GM10847 (cell line): ENCODE measurements around the gene DDX31.

ENCODE experiments used
- POLR2A ChIP-seq: IDR thresholded peaks from 2 replicates; pipeline ENCODE4 v1.6.1; 2011; ENCODE audit not compliant: insufficient read length; ENCODE audit errors: extremely low read depth

Gene DDX31

DNA sequence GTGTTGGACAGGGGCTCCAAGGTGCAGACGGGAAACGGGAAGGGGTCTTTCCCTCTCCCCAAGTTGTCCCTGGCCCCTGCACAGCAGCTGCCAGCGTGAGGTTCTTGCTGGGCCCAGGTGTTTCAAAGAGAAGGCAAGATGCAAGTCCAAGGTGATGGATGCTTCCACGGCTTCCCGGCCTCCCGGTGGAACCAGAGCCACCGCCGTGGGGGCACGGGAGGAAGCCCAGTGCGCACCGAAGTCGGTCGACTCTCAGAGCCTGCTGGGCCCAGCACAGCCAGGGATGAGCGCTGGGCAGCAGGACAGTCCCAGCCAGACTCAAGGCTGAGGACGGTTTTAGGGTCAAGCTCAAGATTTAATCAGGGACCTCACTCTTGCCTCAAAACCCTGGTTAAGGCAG is 112.6 kb downstream of the DDX31 start:
- no peak for TF ChIP-seq POLR2A

DNA sequence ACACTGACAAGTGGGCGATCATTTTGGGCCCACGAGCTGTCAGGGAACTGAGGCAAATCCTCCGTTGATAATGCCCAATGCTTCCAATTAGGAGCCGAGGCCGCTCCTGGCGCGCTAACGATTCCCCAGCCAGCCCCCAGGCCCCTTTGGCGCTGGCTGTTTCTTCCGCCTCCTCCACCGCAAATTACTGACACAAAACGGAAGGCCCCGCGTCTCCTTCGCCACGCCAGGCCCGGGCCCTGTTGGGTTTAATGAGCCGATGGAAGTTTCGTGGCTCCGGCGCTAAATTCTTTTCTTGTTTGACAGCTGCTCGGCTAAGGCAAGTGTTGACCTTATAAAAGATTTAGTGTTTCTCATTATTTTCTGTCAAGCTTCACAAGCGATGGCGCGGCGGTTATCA is 113.1 kb downstream of the DDX31 start:
- no peak for TF ChIP-seq POLR2A

DNA sequence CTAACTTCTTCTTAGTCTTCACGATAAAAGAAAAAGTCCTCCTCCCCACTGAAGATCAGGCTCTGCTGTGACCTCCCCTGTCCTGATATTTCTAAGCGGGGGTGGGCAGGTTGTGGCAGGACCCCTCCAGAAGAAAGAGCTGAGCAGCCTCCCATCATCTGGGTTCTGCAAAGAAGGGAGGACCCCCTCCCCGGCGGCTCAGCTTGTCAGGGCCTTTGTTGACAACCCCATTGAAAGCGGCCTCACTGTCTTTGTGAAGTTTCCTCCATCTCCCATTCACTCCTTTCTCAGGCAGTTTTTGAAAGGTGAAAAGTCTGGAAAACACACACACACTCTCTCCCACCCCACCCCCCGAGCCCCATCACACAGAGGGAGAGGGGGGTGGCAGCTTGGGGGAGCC is 113.5 kb downstream of the DDX31 start:
- TF ChIP-seq POLR2A: no peak

DNA sequence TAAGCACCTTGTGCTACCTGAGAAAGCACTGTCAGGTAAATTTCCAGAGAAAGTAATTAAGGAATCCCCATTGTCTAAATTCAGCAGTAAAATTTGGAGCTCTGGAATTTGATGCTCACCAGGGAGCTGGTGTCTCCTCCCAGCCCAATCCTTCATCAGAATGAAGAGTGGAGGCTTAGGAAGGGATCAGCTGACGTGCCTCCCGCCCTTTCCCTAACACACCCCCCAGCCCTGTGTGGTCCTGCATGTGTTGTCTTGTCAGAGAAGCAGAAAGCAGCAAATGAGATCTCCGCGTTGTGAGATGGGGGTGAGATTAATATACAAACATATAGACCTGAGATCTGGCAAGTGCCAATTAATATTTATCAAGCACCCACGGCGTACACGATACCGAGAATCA is 114.3 kb downstream of the DDX31 start:
- TF ChIP-seq POLR2A: no peak

DNA sequence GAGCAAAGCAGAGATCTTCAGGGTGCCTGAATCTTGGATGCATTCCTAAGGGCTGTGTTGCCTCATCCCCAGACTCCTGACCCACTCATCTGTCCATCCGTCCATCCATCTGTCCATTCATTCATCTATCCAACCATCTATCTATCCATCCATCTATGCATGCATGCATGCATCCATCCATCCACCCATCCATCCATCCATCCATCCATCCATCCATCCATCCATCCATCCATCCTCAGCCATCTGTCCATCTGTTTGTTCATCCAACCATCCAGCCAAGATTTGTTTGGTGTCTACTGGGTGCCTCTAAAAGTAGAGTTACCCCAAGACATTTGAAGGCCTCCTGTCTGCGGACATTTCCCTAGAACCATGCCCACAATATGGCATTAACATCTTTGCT is 115.0 kb downstream of the DDX31 start:
- TF ChIP-seq POLR2A: no peak

DNA sequence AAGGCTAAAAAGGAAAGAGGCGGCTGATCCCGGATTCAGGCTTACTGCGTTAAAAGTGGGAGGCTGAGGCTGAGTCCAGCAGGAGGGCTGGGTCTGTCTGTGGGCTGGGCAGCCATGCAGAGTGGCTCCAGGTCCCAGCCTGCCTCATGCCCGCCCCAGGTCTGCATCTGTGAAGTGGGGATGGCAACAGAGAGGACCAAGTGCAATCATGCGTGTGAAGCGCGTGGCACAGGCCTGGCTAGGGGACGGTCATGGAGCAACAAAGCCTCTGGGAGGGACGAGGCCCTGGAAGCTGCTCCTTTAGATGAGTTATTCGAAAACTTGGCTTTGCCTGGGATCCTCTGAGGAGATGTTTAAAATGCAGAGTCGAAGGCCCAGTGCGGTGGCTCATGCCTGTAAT is 117.7 kb downstream of the DDX31 start:
- no peak for TF ChIP-seq POLR2A

DNA sequence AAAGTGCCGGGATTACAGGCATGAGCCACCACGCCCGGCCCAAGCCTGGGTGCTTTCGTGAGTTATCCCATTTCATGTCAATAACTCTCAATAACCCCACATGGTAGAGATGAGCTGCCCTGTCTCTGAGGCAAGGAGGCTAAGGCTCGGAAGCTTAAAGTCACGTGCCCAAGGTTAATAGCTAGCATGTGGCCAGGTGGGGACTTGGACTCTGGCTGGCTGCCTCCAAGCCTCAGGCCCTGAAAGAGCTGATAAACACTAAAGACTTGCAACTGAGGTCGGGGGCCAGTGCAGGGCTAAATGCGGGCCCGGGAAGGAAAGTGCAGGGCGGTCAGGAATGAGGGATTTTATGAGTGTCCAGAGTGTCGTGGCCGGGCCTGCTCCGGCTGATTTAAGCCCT is 118.2 kb downstream of the DDX31 start:
- no peak for TF ChIP-seq POLR2A

DNA sequence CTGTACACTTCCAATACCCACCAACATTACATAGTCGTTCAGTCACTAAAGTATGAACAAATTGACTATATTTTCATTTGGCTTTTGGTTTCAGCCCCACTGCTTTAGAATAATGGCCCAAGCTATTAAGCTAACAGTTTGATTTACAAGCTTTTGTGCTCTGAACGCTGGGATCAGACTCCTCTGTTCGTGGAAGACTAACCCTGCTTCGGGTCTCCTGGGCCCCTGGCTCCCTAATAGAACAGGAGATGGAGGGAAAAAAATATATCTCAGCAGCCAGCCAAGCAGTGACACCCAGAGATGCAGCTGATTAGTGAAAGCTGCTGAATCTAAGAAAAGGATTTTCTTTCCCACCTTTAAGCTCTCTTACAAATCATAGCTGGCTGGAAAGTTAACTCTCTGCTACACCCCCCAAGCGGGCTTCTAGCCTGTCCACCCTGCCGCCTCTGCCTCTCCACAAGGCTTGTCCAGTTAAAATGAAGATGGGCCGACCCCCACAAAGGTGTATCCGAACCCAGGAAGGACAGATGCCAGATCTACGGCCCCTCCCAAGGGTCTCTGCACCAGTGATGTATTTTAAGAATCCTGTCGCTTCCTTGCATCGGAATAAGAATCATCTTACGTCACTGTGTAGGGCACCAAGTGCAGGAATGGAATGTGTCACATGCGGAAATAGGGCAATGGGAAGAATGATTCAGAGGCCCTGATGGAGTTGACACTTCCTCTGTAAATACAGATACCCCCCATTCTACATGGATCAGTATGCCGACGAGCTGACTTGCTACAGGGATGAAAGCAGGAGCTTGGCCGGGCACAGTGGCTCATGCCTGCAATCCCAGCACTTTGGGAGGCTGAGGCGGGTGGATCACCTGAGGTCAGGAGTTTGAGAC is 120.8 kb downstream of the DDX31 start:
- TF ChIP-seq POLR2A: no peak

DNA sequence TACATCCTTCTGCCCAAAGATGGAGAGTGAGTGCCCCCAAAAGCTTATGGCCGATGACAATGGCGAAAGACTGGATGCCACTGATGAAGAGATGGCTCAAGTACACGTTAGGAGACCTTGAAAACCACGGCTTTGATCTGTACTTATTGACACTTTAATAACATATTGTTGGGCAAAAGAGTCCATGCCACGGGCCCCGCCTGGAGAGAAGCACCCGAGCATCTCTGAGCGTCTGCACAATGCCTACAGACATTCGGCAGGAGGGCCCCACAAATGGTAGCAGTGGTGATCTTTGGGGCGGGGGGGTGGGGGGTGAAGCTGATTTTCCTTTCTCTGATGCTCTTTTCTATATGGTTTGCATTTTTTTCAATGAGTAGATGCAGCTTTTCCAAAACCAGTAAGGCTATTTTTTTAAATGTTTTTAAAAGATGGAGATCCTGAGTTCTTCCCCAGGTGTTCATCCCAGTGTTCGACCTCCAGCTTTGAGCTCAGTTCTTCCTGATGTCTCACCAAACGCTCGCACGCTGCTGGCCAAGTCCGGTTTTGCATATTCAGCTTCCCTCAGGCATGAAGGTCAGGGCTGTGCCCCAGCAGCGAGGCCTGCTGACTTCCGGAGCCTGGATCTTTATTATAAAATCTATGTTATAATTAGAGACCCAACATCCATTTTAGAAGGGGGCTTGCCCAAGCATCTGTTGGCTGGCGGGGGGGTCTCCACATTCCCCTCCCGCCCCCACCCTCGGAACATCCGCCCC is 121.6 kb downstream of the DDX31 start:
- no peak for TF ChIP-seq POLR2A

DNA sequence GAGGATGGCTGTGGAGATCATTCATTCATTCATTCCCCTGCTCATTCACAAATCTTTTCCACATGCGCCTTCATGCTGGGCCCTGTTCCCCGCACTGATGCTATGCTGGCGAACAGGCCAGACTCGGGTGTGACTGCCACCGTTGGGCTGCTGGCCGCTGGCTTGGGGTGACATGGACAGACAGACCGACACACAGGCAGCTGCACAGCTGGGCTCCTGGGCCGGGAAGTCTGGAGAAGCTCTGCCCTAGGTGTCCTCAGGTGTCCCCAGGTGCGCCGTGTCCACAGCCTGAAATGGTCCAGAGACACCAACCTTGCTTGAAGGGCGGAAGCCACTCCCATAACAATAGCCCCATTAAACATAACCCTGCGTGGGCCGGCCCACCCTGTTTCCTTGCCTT is 122.3 kb downstream of the DDX31 start:
- TF ChIP-seq POLR2A: no peak

DNA sequence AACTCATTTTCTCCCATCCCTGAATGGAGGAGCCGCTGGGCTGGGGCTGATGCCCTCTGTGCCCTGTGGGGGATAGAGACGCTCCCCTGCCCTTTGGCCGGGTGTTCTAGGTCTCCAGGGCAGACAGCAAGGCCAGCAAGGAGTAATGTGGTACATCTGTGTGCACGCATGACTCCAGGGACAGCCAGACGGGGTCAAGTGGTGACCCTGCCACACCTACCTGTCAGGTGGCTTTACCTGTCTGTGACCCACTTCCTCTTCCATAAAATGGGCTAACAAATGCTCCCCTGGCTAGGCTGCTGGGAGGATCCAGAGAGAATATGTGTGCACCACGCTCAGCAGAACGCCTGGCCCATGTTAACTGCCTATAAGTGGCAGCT is 122.7 kb downstream of the DDX31 start:
- TF ChIP-seq POLR2A: no peak

DNA sequence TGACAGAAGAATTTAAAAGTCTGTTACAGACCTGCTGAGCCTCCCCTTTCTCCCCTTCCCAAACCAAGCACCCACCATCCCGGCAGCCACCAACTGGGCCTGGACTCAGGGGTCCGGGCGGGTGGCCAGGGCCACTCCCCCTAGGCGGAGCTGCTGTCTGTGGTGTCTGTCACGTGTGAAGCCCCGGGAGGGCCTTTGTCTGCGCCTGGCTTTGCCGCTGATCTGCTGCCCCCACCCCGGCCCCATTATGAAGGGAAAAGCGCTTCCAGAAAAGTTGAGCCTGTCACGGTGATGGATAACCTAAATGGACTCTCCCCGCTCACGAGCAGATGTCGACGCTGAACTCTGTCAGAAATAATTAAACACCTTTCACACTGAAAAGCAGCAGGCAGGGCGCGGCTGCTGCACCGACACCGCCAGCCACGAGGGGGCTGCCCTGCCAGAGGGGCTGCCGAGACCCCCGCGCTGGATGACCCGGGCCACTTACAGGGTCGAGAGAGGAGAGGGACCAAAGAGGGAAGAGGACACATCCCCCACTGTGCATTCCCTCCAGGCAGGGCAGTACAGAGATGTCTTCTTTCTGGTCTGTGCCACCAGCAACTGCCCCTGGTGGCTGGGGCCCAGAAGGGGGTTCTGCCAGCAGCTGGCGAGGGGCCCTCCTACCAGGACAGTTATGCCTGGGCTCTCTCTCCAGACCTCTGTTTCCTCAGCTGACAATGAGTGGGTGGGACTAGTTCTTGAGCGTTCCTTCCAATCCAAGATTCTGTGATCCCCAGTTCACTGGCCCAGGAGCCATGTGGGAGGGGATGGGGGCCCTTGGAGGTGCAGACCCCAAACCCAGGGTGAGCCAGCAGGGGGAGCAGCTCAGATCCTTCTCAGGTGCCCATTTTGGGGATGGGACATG is 123.4 kb downstream of the DDX31 start:
- TF ChIP-seq POLR2A: no peak

DNA sequence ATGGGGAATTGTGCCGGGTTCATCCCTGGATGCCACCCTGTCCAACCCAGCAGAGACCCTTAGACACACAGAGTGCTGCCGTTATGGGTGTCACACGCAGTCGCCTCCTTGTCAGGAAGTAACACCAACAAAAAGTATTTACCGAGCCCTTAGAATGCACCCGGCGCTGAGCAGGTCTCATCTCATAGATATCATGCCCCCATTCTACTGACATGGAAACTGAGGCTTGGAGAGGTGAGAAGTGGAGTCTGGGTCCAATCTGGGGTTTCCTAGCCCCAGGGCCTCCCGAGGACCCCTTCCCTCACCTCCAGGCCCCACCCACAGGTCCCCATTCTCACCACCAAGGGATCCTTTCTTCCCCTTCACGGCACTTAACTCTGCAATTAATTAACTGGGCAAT is 124.2 kb downstream of the DDX31 start:
- TF ChIP-seq POLR2A: no peak

DNA sequence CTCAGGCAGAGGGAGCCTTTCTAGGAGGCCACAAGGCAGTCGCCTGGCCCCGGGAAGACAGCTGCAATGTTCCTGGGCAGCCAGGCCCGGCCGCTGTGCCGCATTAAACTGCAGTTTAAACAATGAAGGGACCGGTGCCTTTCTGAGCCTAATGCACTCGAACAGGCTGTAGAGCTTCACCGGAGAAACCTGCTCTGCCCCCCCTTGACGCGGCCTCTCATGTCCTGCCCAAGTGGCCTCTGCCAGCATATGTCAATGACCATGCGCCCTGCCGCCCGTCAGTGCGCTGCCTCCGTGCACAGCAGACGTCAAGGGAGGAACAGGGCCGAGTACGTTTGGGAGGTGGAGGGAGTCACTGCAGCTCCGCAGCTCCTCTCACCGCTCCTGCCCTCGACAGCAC is 125.8 kb downstream of the DDX31 start:
- no peak for TF ChIP-seq POLR2A

DNA sequence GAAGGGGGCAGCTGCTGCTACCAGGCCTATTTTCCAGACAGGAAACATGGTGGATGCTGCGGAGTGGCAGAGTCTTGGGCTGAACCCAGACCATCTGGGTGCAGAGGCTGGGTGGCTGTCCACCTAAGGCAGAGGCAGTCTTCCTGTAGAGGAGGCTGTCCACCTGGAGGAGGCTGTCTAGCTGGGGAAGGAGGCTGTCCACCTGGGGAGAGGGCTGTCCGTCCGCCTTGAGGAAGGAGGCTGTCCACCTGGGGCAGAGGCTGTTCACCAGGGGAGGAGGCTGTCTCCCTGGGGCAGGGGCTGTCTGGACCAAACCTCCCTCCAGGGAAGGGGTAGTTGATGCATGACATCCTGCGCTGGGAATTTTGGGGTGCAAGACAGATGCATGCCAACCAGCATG is 126.5 kb downstream of the DDX31 start:
- no peak for TF ChIP-seq POLR2A
